Heart left ventricle (tissue), 13 donors: Measurements from ENCODE around the gene CFAP20.

Source experiments
- CTCF ChIP-seq, 12 donors: fragments of 200-600 bp; sonication (generic) in 4 of 12; IDR thresholded peaks; one replicate each; pipeline versions ENCODE4 v1.5.0 to v1.8.0; 2018 to 2022; ENCODE audit warnings: antibody characterized with exemption in 12 of 12, mild to moderate bottlenecking in 5 of 12
- POLR2A ChIP-seq, 2 donors: fragments of 450-650 bp; IDR thresholded peaks; one replicate each; pipeline ENCODE4 v1.6.1; 2017; ENCODE audit warnings: antibody characterized with exemption in 2 of 2, mild to moderate bottlenecking in 2 of 2, moderate library complexity in 2 of 2
- donor health status: ischemic (EF 13 %, LVEDD 7.1; RV severe dilation, severe dysfunction).
- donor health status: DM: no; HTN: yes; CAD: no.
- donor health status: DM: no; HTN: no; CAD: no.
- donor health status: ischemic (EF 25% LVEDD 6.9; RV normal size, moderate dysfunction).
- donor health status: ischemic (EF 25% LVEDD 5.7; RV mildly dilated, moderate dysfunction).
- donor health status: ischemic (EF 35%, LVEDD 5.7; RV mildly dilated, moderate dysfunction).
- donor health status: nonischemic (EF 11% LVEDD 7.7; RV severe dilation, severe dysfunction).
- donor health status: DM: yes; HTN: yes; CAD: no.
- donor health status: PGD.
- donor health status: ischemic (EF 29% LVEDD 5.4; RV normal size, mild dysfunction).
- donor health status: nonischemic (EF 23%, LVEDD 6.1; RV moderate dilation, normal function).

GRCh38 chr16:58105631-58106030 is 23.6 kb downstream of the CFAP20 start:
- TF ChIP-seq CTCF (IDR thresholded peaks at IDR 0.05) (no peak), POLR2A (IDR thresholded peaks at IDR 0.05) (no peak)
